Transverse colon (tissue), 4 donors: ENCODE results near the gene UVRAG.

ENCODE experiments used
- CTCF ChIP-seq, 5 experiments: fragments of 200-600 bp in 3 of 5; fragments of 450-650 bp in 2 of 5; sonication (generic) in 3 of 5; IDR thresholded peaks; 1 replicate in 2 of 5; 2 replicates in 3 of 5; pipeline ENCODE4 v1.5.1; 2016 to 2017; ENCODE audit warnings: antibody characterized with exemption in 5 of 5, inconsistent platforms in 3 of 5, mild to moderate bottlenecking in 2 of 5, moderate library complexity in 1 of 5
- EP300 ChIP-seq: sonication (generic); formaldehyde crosslinking; IDR thresholded peaks from one replicate; pipeline ENCODE4 v1.6.1; 2017; ENCODE audit warnings: antibody characterized with exemption, low read depth
- POLR2A ChIP-seq: fragments of 450-650 bp; IDR thresholded peaks from one replicate; pipeline ENCODE4 v1.6.1; 2016; ENCODE audit warnings: antibody characterized with exemption, mild to moderate bottlenecking, moderate library complexity
- POLR2AphosphoS5 ChIP-seq, 3 donors: sonication (generic); formaldehyde crosslinking; IDR thresholded peaks; one replicate each; pipeline ENCODE4 v1.6.1; 2016; ENCODE audit warnings: antibody characterized with exemption in 3 of 3

- TF ChIP-seq CTCF (IDR thresholded peaks at IDR 0.05), result no peak
- no peak for TF ChIP-seq POLR2A
- no peak for TF ChIP-seq EP300
- TF ChIP-seq POLR2AphosphoS5 (IDR thresholded peaks at IDR 0.05), result no peak
Measured at GRCh38 chr11:75920848-75921247, 105.8 kb downstream of the UVRAG start.
